ENCODE measurements around the gene GRXCR2. TPM values are rescaled to one million over a fixed set of nuclear protein-coding genes. Genes with fewer than 3 reads are reported as not detected.
A peak's percentile ranks its signal among the peaks of the same experiment; 100 is the strongest.

GRXCR2 gene
- polyA plus RNA-seq, 1 donor (not counting 4 experiments of a cell fraction or from before 2014, with no cell fraction given), result 0.03 TPM

DNA sequence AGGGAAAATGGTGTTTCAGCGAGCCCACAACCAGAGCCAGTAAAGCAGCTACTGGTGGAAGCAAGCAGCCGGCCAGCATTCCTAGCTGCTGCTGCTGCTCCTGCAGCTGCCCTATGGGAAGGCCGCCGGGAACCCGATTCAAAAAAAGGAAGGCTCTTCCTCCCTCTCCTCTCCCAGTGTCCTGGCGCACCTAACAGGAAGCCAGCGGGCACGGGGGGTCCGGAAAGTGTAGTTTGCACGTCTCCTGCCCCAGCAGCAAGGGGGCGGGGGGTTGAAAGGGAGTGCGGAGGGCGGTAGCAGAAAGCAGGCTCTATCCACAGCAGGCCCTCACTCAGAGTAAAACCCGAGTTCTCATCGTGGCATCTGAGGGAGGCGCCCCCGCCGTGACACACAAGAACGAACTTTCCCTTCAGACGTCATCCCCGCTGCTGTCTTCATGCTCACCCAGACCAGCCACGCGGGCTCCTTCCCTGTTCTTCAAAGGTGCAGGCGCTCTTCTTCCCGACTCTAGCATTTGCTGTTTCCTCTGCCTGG is 16.5 kb downstream of the GRXCR2 start:
- Histone ChIP-seq H3K9me1 (ENCODE audit: control insufficient read depth, extremely low read depth, insufficient read depth, low read length) (no peaks in the 10 kb centered on the region), H3K36me3 (ENCODE audit: control insufficient read depth in 2 of 2, extremely low read depth in 1 of 2, insufficient read depth in 2 of 2, low read length in 2 of 2) (no peaks in the 10 kb centered on the region), H3K4me1 (ENCODE audit: control insufficient read depth, extremely low read depth, insufficient read depth, low read length) (peaks cover 22% of the 10 kb centered on the region), H3K4me3 (ENCODE audit: control insufficient read depth in 2 of 3, extremely low read depth in 1 of 3, insufficient read depth in 2 of 3, low read depth in 1 of 3, low read length in 3 of 3) (peak overlapping the region in 2 of 3 experiments; percentile 43 to 47), H4K20me1 (ENCODE audit: control insufficient read depth, extremely low read depth, insufficient read depth, low read length) (no peaks in the 10 kb centered on the region), H2AFZ (ENCODE audit: control insufficient read depth, low read length) (peak overlapping the region; percentile 97), H3K4me2 (ENCODE audit: control insufficient read depth, extremely low read depth, insufficient read depth, low read depth, low read length) (peak overlapping the region; percentile 82), H3K9me3 (ENCODE audit: control insufficient read depth, low read depth, low read length) (no peaks in the 10 kb centered on the region), H3K9ac (ENCODE audit: control insufficient read depth, extremely low read depth, insufficient read depth, low read length) (peak overlapping the region; percentile 68), H3K79me2 (ENCODE audit: control insufficient read depth, insufficient read depth, low read length) (no peaks in the 10 kb centered on the region), H3K27me3 (ENCODE audit: control insufficient read depth, extremely low read depth, insufficient read depth, low read length) (no peaks in the 10 kb centered on the region), H3K27ac (ENCODE audit: control insufficient read depth, insufficient read depth, low read length) (peak overlapping the region; percentile 63)
- FAIRE-seq (no peak), DNase-seq (ENCODE audit: low read depth, low spot score) (no peak)
- TF ChIP-seq EZH2 (IDR thresholded peaks at IDR 0.05; ENCODE audit: low read length) (no peak), CTCF (optimal IDR thresholded peaks at IDR 0.05 in 1 of 3, IDR thresholded peaks at IDR 0.05 in 1 of 3, conservative IDR thresholded peaks at IDR 0.05 in 1 of 3; ENCODE audit: extremely low read depth in 1 of 3, insufficient read depth in 2 of 3, low read length in 3 of 3) (no peak)
- dilution Hi-C loops (cut with MboI; ENCODE audit: extremely low pct_ligation_motif_present, low sequenced_read_pairs), result no loop called here

DNA sequence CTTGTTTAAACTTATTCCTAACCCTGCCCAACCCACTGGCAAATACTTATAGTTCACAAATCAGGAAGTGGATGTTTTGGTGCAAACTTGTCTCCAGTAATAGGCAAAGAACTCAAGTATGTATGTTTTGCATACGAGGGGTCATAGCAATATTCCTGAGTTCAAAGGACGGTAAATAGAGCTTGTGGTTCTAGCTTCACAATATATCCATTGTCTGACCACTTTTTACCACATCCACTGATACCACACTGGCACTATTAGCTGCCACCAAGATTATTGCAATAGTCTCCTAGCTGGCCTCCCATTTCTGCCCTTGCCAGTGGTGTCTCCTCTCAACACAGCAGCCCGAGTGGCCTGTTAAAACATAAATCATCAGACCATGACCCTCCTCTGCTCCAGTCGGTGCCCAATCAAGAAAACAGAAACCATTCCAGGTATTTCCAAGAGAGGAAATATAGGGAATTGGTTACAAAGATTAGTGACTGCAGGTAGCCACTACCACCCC is 17.0 kb downstream of the GRXCR2 start:
- FAIRE-seq, result peak; percentile 17
- no peaks in the 10 kb centered on the region for H4K20me1 ChIP-seq (ENCODE audit: control insufficient read depth, extremely low read depth, insufficient read depth, low read length)
- dilution Hi-C loops (cut with MboI; ENCODE audit: extremely low pct_ligation_motif_present, low sequenced_read_pairs), result no loop called here
- H3K9me3 ChIP-seq (ENCODE audit: control insufficient read depth, low read depth, low read length), result no peaks in the 10 kb centered on the region
- H3K4me3 ChIP-seq (ENCODE audit: control insufficient read depth in 2 of 3, extremely low read depth in 1 of 3, insufficient read depth in 2 of 3, low read depth in 1 of 3, low read length in 3 of 3), result peak overlapping the region in 2 of 3 experiments; percentile 43 to 47
- H3K4me1 ChIP-seq (ENCODE audit: control insufficient read depth, extremely low read depth, insufficient read depth, low read length), result peaks cover 22% of the 10 kb centered on the region
- no peak for DNase-seq (ENCODE audit: low read depth, low spot score)
- H3K9me1 ChIP-seq (ENCODE audit: control insufficient read depth, extremely low read depth, insufficient read depth, low read length), result no peaks in the 10 kb centered on the region
- peak overlapping the region; percentile 68 for H3K9ac ChIP-seq (ENCODE audit: control insufficient read depth, extremely low read depth, insufficient read depth, low read length)
- no peak for TF ChIP-seq EZH2 (IDR thresholded peaks at IDR 0.05; ENCODE audit: low read length)
- no peak for TF ChIP-seq CTCF (optimal IDR thresholded peaks at IDR 0.05 in 1 of 3, IDR thresholded peaks at IDR 0.05 in 1 of 3, conservative IDR thresholded peaks at IDR 0.05 in 1 of 3; ENCODE audit: extremely low read depth in 1 of 3, insufficient read depth in 2 of 3, low read length in 3 of 3)
- H3K79me2 ChIP-seq (ENCODE audit: control insufficient read depth, insufficient read depth, low read length), result no peaks in the 10 kb centered on the region
- no peaks in the 10 kb centered on the region for H3K36me3 ChIP-seq (ENCODE audit: control insufficient read depth in 2 of 2, extremely low read depth in 1 of 2, insufficient read depth in 2 of 2, low read length in 2 of 2)
- H3K27ac ChIP-seq (ENCODE audit: control insufficient read depth, insufficient read depth, low read length), result peak overlapping the region; percentile 63
- H3K4me2 ChIP-seq (ENCODE audit: control insufficient read depth, extremely low read depth, insufficient read depth, low read depth, low read length), result peak overlapping the region; percentile 82
- H3K27me3 ChIP-seq (ENCODE audit: control insufficient read depth, extremely low read depth, insufficient read depth, low read length), result no peaks in the 10 kb centered on the region
- H2AFZ ChIP-seq (ENCODE audit: control insufficient read depth, low read length), result peak overlapping the region; percentile 97
